ENCODE data around the gene LY6G6C.

DNA sequence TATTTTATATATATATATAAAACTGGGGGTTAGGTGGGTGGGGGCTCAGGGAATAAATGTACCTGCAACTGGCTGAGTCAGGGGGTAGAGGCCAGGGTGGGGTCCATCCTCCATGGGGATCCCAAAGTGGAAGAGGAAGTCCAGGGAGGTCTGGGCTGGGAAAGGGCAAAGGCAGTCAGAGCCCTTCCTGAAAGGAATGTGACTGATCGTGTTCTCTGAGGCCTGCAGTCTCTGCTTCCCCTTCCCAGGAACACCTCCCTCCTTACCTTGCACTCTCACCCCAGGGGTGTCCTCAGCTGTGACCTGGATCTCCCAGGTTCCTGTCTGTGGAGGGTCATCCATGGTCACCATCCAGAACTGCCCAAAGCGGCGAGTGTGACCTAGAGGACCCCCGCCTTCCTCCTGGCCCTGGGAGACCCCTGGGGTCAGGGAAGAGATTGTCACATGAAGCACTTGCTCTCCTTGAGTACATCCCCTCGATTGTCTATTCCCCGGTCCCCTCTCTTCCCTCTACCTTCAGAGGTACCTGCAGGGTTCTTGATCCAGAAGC, 45.6 kb upstream of the LY6G6C start:
- no peak for TF ChIP-seq EZH2 (IDR thresholded peaks at IDR 0.05; ENCODE audit: insufficient read depth, low read length)
- TF ChIP-seq, protein P1, sequence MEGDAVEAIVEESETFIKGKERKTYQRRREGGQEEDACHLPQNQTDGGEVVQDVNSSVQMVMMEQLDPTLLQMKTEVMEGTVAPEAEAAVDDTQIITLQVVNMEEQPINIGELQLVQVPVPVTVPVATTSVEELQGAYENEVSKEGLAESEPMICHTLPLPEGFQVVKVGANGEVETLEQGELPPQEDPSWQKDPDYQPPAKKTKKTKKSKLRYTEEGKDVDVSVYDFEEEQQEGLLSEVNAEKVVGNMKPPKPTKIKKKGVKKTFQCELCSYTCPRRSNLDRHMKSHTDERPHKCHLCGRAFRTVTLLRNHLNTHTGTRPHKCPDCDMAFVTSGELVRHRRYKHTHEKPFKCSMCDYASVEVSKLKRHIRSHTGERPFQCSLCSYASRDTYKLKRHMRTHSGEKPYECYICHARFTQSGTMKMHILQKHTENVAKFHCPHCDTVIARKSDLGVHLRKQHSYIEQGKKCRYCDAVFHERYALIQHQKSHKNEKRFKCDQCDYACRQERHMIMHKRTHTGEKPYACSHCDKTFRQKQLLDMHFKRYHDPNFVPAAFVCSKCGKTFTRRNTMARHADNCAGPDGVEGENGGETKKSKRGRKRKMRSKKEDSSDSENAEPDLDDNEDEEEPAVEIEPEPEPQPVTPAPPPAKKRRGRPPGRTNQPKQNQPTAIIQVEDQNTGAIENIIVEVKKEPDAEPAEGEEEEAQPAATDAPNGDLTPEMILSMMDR (IDR thresholded peaks at IDR 0.05; ENCODE audit: insufficient read depth, low read depth, low read length): no peak

All from astrocyte (in vitro differentiated cells and primary cell).